Measurements from ENCODE around the gene CSNK2A2.

GRCh38 chr16:58177353-58177710, 20.6 kb downstream of the CSNK2A2 start:
- TF ChIP-seq POLR2A (IDR thresholded peaks at IDR 0.05; ENCODE audit: low read length) = no peak
- no peak for TF ChIP-seq GATA1 (IDR thresholded peaks at IDR 0.05; ENCODE audit: low read depth, low read length)
